ENCODE data around the gene ZNF609. TPM values are rescaled to one million over a fixed set of nuclear protein-coding genes. Genes with fewer than 3 reads are reported as not detected.

Gene ZNF609
- total and polyA plus RNA-seq, 4 donors, result 4.6 to 18.1 (median 8.0) TPM

GRCh38 chr15:64673866-64674265 lies 213.5 kb downstream of the ZNF609 start:
- TF ChIP-seq JUND (IDR thresholded peaks at IDR 0.05) (no peak), FOXA1 (IDR thresholded peaks at IDR 0.05) (no peak), YY1 (IDR thresholded peaks at IDR 0.05) (no peak), ZBTB33 (IDR thresholded peaks at IDR 0.05) (no peak)
- no peak for DNase-seq (ENCODE audit: low spot score)
- Histone ChIP-seq H3K4me3 (ENCODE audit: low read depth in 1 of 3, low read length in 3 of 3) (no peak overlapping the region), H3K27me3 (ENCODE audit: control insufficient read depth in 4 of 4, insufficient read depth in 4 of 4, low read length in 3 of 4) (no peaks in the 10 kb centered on the region), H3K4me1 (ENCODE audit: control insufficient read depth in 4 of 4, insufficient read depth in 4 of 4, low read length in 3 of 4) (no peaks in the 10 kb centered on the region), H3K9me3 (ENCODE audit: control insufficient read depth in 4 of 4, low read length in 3 of 4) (no peaks in the 10 kb centered on the region), H3K27ac (ENCODE audit: low read depth in 1 of 2, low read length in 2 of 2) (no peak overlapping the region), H3K36me3 (ENCODE audit: control insufficient read depth in 4 of 4, insufficient read depth in 3 of 4, low read depth in 1 of 4, low read length in 3 of 4) (peaks cover 9 to 37% (median 22%) of the 10 kb centered on the region in 4 donors), H3K9ac (ENCODE audit: low read depth in 1 of 2, low read length in 2 of 2) (no peak overlapping the region)
- 92% methylated on average over 12 of the region's 12 CpGs for WGBS

DNA sequence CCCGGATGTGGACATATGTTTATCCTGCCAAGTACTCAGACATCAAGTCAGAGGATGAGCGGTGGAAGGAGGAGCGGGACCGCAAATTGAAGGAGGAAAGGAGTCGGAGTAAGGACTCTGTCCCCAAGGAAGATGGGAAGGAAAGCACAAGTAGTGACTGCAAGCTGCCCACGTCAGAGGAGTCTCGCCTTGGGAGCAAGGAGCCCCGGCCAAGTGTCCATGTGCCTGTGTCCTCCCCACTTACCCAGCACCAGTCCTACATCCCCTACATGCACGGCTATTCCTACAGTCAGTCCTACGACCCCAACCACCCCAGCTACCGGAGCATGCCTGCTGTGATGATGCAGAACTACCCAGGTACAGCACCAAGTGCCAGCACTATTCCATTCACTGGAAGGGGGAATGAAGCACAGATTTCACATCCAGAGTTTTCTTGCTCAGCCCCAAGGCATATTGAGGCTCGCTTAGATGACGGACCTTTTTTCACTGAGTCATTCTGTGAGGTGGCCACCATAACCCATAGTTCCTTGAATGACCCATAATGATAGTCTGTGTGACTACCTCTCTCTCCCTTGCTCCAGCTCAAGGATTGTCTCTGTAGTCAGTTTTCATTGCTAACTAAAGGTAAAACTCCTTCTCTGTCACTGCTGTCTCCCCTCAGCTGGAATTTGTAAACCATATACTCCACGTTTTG lies 217.9 kb downstream of the ZNF609 start:
- 92% methylated on average over 14 of the region's 14 CpGs for WGBS
- H3K27me3 ChIP-seq (ENCODE audit: control insufficient read depth in 4 of 4, insufficient read depth in 4 of 4, low read length in 3 of 4), result no peaks in the 10 kb centered on the region
- no peak for DNase-seq (ENCODE audit: low spot score)
- no peaks in the 10 kb centered on the region for H3K4me1 ChIP-seq (ENCODE audit: control insufficient read depth in 4 of 4, insufficient read depth in 4 of 4, low read length in 3 of 4)
- H3K9ac ChIP-seq (ENCODE audit: low read depth in 1 of 2, low read length in 2 of 2), result no peak overlapping the region
- no peaks in the 10 kb centered on the region for H3K9me3 ChIP-seq (ENCODE audit: control insufficient read depth in 4 of 4, low read length in 3 of 4)
- no peak overlapping the region for H3K27ac ChIP-seq (ENCODE audit: low read depth in 1 of 2, low read length in 2 of 2)
- peaks cover 13 to 60% (median 52%) of the 10 kb centered on the region in 4 donors for H3K36me3 ChIP-seq (ENCODE audit: control insufficient read depth in 4 of 4, insufficient read depth in 3 of 4, low read depth in 1 of 4, low read length in 3 of 4)
- TF ChIP-seq HNF4A (conservative IDR thresholded peaks at IDR 0.05) (no peak), FOXA2 (IDR thresholded peaks at IDR 0.05) (no peak), EGR1 (IDR thresholded peaks at IDR 0.05; ENCODE audit: low read depth in 2 of 2) (no peak), HNF4G (IDR thresholded peaks at IDR 0.05) (no peak), RXRA (IDR thresholded peaks at IDR 0.05) (no peak), FOXA1 (IDR thresholded peaks at IDR 0.05) (no peak), RAD21 (IDR thresholded peaks at IDR 0.05) (no peak), SP1 (IDR thresholded peaks at IDR 0.05) (no peak), TAF1 (conservative IDR thresholded peaks at IDR 0.05) (no peak), ZBTB33 (IDR thresholded peaks at IDR 0.05) (no peak), GABPA (IDR thresholded peaks at IDR 0.05 in 1 of 2, conservative IDR thresholded peaks at IDR 0.05 in 1 of 2) (no peak), YY1 (IDR thresholded peaks at IDR 0.05) (no peak), NR2F2 (IDR thresholded peaks at IDR 0.05) (no peak), JUND (IDR thresholded peaks at IDR 0.05) (no peak)
- TF ChIP-seq, protein P1, sequence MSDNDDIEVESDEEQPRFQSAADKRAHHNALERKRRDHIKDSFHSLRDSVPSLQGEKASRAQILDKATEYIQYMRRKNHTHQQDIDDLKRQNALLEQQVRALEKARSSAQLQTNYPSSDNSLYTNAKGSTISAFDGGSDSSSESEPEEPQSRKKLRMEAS (IDR thresholded peaks at IDR 0.05), result no peak
- TF ChIP-seq, protein P2, sequence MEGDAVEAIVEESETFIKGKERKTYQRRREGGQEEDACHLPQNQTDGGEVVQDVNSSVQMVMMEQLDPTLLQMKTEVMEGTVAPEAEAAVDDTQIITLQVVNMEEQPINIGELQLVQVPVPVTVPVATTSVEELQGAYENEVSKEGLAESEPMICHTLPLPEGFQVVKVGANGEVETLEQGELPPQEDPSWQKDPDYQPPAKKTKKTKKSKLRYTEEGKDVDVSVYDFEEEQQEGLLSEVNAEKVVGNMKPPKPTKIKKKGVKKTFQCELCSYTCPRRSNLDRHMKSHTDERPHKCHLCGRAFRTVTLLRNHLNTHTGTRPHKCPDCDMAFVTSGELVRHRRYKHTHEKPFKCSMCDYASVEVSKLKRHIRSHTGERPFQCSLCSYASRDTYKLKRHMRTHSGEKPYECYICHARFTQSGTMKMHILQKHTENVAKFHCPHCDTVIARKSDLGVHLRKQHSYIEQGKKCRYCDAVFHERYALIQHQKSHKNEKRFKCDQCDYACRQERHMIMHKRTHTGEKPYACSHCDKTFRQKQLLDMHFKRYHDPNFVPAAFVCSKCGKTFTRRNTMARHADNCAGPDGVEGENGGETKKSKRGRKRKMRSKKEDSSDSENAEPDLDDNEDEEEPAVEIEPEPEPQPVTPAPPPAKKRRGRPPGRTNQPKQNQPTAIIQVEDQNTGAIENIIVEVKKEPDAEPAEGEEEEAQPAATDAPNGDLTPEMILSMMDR (IDR thresholded peaks at IDR 0.05; ENCODE audit: low read depth, low read length, missing input control), result no peak
- TF ChIP-seq, protein P3, sequence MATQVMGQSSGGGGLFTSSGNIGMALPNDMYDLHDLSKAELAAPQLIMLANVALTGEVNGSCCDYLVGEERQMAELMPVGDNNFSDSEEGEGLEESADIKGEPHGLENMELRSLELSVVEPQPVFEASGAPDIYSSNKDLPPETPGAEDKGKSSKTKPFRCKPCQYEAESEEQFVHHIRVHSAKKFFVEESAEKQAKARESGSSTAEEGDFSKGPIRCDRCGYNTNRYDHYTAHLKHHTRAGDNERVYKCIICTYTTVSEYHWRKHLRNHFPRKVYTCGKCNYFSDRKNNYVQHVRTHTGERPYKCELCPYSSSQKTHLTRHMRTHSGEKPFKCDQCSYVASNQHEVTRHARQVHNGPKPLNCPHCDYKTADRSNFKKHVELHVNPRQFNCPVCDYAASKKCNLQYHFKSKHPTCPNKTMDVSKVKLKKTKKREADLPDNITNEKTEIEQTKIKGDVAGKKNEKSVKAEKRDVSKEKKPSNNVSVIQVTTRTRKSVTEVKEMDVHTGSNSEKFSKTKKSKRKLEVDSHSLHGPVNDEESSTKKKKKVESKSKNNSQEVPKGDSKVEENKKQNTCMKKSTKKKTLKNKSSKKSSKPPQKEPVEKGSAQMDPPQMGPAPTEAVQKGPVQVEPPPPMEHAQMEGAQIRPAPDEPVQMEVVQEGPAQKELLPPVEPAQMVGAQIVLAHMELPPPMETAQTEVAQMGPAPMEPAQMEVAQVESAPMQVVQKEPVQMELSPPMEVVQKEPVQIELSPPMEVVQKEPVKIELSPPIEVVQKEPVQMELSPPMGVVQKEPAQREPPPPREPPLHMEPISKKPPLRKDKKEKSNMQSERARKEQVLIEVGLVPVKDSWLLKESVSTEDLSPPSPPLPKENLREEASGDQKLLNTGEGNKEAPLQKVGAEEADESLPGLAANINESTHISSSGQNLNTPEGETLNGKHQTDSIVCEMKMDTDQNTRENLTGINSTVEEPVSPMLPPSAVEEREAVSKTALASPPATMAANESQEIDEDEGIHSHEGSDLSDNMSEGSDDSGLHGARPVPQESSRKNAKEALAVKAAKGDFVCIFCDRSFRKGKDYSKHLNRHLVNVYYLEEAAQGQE (IDR thresholded peaks at IDR 0.05), result no peak
- TF ChIP-seq, protein P4, sequence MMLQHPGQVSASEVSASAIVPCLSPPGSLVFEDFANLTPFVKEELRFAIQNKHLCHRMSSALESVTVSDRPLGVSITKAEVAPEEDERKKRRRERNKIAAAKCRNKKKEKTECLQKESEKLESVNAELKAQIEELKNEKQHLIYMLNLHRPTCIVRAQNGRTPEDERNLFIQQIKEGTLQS (IDR thresholded peaks at IDR 0.05), result no peak
- no peak overlapping the region for H3K4me3 ChIP-seq (ENCODE audit: low read depth in 1 of 3, low read length in 3 of 3)

Measured in liver (tissue), 9 donors.